Activated CD8-positive, alpha-beta memory T cell treated with anti-CD3 and anti-CD28 coated beads, Interleukin-2, amount 50 U/mL, for 4 hours (primary cell): Measurements from ENCODE around the gene CTBP2.
"Not testable (repeated sequence)": the region's sequence is repeated elsewhere in the genome, so short reads cannot be mapped to it uniquely, and the experiment has no call there.

Experiments used
- DNase-seq: peaks from one replicate; pipeline ENCODE4 v3.0.0-alpha.2; 2020

Gene CTBP2

DNA sequence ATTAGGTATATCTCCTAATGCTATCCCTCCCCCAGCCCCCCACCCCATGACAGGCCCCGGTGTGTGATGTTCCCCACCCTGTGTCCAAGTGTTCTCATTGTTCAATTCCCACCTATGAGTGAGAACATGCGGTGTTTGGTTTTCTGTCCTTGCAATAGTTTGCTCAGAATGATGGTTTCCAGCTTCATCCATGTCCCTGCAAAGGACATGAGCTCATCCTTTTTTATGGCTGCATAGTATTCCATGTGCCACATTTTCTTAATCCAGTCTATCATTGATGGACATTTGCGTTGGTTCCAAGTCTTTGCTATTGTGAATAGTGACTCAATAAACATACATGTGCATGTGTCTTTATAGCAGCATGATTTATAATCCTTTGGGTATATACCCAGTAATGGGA lies 18.7 kb upstream of the CTBP2 start:
- DNase-seq: not testable (repeated sequence)

DNA sequence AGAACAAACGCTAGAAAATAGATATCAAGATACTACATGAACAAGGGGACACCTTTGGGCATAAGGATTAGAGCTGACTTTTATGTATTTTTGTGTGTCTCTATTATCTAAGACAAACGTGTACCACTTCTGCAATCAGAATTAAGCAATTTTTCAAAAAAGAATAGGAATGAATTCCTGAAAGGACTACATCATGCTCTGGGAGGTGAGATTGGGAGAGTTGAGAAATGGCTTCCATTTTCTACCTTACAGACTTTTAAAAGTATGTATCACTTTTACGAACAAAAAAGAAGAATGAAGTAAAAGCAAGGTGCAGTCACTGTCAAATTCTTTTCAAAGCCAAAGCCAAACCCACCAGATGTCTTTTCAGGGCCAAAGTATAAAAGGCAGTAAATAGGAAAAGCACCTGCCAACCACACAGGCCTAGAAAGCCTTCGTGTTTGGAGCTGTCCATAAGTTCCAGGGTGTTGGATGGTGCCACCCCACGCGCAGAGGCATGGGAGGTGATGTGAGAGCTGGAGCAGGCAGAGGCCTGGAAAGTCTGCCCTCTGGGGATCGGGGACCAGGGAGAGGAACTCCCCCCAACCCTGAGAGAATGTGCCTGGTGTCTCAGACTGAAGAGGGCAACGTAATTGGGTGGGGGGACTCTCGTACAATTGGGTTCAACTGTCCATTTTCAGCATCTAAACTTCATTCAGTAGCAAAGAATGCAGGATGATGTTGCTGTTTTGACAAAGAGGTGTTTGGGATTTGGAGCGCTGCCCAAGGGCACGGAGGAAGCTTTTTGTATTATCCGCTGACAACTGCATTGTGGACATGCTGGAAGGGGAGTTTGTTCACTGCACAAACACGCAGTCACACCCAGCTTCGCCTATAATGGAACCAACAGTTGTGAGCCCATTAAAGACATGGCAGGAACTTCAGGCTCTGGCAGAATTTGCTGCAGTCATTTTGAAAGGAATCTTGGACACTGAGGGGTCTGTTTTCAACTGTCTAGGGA lies 17.6 kb upstream of the CTBP2 start:
- no peak for DNase-seq

DNA sequence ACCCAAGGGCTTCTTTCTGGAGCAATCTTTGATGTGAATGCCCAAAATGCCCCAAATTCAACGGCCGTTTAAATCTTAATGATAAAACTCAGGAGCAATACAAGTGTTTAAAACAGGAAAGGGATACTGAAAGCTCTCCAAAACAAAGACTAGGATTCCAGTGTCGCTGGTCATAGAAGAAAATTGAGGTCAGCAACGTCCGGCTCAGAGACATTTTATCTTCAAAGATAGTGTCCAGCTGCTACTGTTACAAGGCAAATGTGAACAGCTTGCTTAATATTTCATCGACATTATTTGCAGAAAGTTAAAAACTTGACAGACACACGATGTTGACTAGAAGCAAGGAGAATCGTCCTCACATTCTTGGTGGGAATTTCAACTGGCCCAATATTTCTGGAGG lies 15.4 kb upstream of the CTBP2 start:
- DNase-seq: no peak

DNA sequence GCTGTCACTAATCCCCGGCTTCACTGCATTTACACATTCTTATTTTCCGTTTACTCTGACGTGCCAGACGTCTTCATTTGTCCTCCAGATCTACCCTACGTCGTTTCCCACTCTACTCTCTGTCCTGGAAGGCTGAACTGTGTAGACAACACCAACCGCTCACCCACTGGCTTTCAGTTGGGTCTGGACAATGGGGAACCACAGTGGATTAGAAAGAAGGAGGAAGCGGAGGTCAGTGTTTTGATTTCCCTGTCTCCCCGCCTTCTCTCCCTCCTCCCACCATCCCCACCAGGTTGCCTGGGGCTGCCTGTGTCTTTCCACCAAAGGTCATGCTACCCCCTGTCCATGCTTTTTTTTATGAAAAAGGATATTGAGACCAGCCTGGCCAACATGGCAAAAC lies 14.0 kb upstream of the CTBP2 start:
- no peak for DNase-seq

DNA sequence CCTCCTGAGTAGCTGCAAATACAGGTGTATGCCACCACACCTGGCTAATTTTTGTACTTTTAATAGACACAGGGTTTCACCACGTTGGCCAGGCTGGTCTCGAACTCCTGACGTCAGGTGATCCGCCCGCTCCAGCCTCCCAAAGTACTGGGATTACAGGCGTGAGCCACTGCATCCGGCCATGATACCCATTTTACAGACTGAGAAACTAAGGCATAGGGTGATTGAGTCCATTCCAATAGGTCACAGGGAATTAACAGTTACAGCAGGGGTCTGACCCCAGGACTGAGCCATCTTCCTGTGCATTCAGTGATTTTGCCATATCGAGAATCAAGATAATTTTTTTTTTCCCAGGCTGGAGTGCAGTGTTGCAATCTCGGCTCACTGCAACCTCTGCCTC lies 12.3 kb upstream of the CTBP2 start:
- DNase-seq: no peak

DNA sequence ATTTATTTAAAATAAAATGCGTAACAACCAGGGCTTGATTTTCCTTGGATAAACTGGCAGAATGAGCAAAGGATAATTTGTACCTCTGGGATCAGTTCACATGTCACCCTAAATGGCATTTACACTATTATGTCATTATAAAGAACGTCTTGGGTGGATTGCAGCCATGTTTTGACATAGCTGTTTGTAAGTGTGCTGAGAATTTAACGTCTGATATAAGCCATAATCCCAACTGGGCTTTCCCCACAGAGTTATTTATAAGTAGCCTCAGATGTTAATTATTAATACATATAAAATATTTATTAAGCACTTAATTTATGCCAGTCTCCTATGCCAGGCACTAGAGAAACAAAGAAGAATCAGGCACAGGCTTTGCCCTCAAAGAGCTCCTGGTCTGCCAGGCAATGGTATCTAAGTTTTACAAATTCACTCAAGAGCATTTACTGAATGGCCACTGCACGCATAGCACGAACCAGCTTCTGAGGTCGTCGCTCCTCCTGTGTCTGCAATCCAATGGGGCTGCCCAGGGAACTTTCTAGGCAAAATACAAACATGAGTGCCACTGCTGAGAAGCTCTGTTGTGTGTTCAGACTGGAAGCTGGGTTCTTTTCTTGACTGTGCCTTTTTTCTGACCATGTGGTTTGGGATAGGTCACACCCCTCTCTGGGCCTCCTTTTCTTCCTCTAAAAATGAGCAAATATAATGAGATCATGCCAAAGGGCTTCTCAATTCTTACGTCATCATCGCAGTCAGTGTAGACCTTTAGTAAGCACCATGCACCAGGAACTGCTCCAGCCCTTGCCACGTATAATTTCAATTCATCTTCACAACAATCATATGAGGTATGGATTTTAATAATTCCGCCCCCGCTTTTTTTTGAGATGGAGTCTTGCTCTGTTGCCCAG lies 11.3 kb upstream of the CTBP2 start:
- no peak for DNase-seq

DNA sequence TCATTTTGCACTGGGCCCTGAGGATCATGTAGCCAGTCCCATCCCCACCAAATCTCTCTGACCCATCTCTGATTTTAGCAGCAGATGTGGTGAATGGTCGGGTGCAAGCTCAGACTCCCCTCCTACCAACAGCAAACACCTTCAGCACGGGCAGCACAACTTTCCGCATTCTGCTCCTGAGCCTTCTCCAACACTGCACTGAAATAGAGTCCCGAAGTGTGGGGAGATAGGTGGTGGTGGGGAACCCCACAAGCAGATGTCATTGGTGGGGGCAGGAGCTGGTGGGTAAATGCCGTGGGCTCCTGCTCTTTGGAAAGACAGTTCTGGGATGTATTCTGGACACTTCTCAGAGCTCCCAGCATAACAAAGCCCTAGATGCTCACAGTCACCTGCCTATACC lies 9.6 kb upstream of the CTBP2 start:
- no peak for DNase-seq

DNA sequence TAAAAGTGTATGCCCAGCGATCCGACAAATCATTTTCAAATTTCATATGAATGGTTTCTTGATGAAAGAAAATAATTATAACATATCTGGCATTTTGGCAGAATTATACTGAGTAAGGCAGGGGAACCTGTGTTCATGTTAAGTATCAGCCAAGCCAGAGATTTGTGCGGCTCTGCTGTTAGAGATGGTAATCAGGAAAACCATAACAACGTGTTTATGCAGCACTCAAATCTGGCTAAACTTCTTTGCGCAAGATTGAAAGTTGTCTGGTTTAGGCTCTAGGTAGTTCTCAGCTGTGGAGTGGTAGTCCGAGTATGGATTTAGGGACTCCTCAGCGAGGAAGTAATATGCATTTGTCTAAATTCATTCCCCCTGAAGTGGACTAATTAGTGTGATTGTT lies 8.9 kb upstream of the CTBP2 start:
- no peak for DNase-seq

DNA sequence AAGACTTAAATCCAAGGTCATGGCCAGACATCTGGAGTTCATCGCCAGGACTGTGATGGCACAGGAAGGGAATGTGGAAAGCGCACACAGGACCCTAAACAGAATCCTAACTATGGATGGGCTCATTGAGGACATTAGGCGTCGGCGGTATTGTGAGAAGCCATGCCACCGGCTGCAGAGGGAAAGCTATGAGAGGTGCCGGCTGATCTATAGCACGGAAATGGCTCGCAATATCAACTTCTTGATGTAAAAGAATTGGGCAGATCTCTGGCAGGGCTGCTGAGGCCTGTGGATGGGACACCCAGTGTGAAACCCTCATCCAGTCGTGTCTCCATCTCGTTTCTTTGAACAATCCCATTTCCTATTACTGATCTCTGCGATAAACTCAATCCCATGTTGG lies 6.3 kb upstream of the CTBP2 start:
- no peak for DNase-seq

DNA sequence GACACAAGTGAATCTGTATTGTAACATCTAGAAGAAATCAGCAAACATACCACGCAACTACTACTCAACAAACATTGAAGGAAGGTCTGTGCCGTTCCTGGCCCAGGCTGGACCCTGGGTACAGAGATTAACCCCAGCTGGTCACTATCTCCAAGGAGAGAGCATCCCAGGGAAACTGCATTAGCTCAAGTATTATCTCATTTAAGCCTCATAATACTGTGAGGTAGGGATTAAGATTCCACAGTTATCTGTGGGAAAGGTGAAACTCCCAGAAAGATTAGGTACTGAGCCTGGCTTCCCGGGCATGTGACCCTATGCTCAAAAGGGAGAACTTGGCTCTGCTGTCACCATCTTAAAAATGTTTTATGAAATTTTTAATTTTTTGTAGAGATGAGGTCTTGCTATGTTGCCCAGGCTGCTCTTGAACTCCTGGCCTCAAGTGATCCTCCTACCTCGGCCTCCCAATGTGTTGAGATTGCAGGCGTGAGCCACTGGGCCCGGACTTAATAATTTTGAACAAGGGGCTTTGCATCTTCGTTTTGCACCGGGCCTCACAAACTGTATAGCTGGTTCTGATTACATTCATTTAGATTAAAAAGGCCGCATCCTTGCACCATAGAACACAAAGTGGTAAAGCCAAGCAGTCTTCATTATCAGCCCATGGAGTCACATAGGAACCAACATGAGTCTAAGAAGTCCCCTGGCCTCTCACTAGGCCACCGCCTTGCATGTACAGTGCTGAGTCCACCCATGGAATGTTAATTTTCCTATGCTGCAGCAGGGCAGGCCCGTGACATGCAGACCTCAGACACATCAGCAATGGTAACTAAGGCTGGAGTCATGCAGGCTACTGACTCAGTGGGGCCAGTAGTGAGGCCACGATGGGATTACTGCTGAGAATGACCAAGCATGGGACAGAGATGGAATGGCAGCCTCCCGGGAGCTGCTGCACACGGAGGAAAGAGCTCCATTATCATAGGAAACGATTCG lies 5.5 kb upstream of the CTBP2 start:
- DNase-seq: no peak

DNA sequence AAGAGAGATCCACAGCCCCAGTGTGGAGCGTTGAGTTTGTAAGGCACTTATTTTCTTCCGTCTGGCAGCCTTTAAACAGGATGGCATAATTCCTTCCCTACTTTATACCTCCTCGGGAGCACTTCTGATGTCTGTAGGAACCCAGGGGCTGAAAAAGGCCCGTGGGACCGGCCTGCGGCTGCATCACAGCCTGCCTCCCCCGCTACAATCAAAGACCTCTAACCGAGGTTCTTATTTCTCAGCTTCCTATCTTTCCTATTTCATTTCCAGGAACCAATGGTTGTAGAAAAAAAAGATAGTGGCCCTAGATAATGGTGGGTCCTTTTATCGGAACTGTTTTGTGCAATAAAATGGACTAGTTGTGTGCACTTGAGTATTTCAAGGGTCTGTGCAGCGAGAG lies 4.1 kb upstream of the CTBP2 start:
- DNase-seq: no peak

DNA sequence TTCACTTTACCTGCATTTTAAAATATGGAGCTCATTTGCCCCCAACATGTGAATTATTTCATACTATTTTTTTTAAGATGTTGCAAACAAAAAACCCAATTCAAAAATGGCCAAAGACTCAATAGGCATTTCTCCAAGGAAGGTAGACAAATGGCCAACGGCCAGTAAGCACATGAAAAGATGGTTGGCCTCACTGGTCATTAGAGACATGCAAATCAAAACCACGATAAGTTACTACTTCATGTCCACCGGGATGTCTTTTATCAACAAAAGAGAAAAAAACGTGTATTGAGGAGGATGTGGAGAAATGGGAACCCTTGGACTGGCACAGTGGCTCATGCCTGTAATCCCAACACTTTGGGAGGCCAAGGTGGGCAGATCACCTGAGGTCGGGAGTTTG lies 3.4 kb upstream of the CTBP2 start:
- no peak for DNase-seq

DNA sequence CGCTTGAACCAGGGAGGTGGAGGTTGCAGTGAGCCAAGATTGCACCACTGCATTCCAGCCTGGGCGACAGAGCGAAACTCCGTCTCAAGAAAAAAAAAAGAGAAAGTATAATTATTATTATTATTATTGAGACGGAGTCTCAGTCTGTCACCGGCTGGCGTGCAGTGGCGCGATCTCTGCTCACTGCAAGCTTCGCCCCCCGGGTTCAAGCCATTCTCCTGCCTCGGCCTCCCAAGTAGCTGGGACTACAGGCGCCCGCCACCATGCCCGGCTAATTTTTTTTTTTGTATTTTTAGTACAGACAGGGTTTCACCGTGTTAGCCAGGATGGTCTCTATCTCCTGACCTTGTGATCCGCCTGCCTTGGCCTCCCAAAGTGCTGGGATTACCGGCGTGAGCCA lies 2.9 kb upstream of the CTBP2 start:
- DNase-seq: not testable (repeated sequence)

DNA sequence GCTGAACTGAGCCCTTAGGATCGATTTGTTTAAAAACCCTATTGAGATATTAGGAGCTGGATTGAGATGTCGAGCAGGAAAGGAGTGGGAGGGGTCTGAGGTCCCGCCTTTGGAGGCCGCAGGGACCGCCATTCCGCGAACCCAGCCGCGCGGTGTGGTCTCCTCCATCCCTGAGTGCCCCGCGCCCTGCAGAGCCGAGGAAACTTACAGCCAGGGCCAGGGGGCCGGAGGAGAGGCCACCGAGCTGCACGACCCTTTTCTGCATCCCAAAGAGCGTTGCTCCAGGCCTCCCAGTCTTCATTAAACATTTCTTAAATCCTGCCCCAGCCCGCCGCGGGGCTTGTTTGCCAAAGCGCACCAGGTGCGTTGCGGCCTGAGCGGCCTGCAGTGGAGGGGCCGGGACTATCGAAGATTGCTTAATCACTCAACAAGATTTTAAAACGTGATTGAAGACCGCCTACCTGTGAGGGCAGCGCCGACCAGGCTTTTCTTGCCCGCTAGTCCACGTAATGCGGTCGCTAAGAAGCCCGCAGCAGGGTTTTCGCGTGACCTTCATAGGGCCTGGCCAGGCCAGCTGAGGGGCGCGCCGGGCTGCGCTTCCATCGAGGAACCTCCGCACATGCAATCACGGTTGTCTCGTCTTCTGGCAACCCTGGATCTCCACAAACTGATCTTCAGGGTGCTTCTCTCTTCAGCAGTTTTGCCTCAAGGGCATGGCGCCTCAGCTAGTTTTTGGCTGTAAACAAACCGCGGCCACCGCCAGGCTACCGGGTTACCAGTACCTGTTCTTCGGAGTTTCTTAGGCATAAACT lies 2.0 kb upstream of the CTBP2 start:
- DNase-seq: no peak

DNA sequence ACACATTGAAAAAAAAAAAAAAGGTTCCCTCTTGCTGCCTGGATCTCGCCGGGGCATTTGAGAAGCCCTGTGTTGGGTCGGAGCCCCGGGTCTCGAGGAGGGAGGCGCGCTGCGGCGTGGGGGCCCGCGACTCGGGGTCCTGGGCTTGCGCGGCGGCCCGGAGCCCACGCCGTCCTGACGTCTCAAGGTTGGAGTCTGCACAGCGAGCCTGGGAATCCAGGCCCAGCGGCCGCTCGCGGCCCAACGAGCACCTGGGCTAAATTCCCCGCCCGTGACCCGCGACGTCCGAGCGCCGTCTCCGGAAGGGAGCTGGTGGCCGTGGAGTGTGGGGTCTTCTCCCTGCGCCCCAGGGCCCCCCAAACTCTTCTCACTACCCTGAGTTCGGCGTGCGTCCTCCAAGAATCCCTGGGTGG lies 1.4 kb upstream of the CTBP2 start:
- DNase-seq: no peak

DNA sequence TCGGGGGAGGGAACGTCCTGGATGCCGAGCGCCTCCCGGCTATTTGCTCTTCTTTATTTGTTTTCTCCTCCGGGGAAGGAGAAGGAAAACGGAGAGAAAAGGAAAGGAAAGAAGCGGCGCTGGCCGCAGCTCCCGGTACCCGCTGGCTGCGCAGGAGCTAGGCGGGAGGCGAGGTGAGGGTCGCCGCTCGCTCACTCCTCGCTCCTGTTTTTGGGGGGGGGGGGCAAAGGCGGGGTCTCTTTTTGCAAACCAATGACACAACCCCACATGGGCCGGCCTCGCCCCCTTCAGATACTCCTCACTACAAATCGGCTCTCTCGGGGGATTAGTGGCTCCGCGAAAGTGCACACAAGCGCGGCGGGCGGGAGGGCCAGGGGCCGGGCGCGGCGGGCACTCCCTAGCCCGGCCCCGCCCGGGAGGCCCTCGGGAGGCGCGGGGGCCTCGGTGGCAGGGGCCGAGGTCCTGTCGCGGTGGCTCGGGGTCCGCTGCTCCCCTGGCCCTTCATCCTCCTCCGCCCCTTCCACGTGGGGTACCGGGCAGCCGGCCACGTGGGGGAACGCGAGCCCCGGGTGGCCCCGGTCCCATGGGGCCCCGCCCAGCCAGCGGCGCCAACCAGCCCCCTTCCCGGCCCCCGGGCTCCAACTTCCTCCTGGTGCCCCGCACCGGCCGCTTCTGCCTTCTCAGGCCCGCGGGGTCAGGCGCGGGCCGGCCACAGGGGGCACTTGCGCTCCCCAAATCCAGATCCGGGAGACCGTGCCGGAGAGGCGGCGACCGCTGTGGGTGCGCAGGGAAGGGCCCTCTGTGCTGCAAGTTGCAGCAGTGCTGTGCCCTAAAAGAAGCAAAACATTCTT lies 718 bp upstream of the CTBP2 start:
- no peak for DNase-seq

DNA sequence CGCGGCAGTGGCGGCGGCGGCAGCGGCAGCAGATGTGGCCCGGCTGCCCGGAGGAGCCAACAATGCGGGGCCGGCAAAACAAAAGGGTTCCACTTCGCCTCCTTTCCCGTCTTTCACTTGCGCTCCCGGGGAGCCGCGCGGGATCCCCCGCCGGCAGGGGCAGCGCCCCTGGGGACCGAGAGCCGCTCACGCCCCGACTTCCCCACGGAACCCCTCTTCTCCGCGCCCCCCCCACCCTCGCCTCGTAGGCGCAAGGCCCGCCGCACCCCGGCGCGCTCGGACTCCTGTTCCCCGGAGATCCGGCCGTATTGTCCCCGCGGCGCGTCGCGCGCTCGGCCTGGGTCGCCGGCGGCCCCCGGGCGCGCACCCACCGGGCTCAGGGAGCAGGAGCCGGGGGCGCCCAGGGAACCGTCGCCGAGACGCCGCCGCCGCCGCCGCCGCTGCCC lies 854 bp downstream of the CTBP2 start:
- no peak for DNase-seq

DNA sequence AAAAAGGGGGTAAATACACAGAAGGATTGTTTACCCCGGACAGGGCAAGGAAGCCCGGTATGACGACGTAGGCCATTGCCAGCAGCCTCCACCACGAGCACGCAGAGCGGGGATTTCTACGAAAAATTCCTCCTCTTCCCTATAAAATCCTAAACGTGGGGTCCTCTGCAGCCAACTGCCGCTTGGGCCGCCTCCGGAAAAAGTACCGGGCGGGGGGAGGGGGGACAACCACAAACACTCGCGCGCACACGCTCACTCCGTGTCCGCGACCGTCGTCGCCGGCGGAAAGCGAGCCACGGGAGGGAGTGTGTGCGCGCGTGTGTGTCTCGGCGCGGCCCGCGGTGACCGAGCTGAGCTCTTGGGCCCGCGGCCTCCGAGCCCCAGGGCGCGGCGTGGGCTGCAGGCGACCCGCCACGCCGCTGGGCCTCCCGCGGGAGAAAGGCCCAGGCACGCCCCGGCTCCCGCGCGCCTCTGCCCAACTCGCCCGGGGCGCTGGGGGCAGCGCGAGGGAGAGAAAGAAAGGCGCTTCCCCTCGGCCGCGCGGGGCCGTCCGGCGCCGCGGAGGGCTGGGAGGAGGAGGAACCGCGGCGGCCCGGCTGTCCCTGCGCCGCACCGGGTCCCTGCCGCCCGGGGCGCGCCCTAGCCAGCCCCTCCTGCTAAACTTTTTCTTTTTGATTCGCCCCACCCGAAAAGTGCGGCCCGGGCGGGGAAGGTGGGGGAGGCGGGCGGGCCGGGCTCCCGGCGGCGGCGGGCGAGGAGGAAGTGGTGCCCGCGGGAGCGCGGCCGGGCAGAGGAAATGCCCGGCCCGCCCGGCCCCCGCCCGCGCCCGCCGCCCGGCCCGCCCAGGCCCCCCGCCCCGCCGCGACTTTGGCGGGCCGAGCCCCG lies 1.5 kb downstream of the CTBP2 start:
- no peak for DNase-seq

DNA sequence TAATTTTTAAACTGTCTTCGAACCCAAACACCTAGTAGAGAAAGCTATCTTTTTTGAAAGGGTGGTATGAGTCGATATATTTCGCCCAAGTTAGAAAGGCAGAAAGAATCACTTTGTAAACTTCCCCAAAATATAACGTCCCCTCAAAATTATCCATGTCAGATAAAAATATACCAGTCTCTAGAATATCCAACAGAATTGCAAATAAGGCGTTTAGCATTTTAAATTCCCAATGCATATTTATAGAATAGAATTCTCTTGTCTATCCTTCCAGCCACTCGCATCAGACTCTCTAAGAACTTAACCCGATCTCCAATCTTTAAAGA lies 2.1 kb downstream of the CTBP2 start:
- DNase-seq: no peak

DNA sequence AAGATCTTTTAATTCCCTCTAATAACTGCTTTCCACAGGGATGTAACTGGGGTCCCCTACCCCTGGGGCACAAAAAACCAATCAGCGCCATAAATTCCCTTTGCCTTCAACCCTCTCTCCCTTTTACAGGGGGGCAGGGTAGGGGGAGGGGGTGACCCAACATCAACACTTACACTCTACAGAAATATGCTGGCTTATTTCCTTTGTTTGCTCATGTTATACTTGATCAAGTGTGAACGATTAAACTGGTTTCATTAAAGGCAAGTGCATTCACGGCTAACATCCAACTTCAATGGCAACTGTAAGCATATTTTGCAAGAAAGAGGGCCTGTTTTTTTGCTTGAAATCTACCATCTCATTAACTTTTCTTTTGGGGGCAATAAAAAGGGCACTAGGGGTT lies 2.9 kb downstream of the CTBP2 start:
- no peak for DNase-seq
